GM21528 (cell line): ENCODE data around the gene DDOST.

Experiments
- ATAC-seq: cut with Tn5 transposase; IDR thresholded peaks from one replicate; pipeline ENCODE4 v1.9.1; 2021; ENCODE audit warnings: mild to moderate bottlenecking, moderate library complexity; ENCODE audit not compliant: unreplicated experiment, low FRiP score

DDOST gene

DNA sequence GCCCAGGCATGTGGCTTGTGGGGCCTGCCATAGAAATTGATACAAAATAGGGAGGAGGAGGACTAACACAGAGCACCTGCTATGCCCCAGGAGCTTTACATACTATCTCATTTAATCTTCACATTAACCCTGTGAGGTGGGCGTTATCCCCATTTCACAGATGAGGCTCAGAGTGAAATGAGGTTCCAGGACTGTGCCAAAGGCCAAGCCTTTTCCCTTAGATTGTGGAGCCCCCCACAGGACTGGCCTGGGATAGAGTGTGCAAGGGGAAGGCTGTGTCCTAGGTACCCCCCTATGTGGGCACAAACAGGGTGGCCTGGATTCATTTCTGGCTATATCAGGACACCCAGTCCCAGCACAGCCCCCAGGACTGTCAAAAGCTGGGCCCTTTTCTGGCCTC lies 2.2 kb upstream of the DDOST start:
- ATAC-seq, result no peak

DNA sequence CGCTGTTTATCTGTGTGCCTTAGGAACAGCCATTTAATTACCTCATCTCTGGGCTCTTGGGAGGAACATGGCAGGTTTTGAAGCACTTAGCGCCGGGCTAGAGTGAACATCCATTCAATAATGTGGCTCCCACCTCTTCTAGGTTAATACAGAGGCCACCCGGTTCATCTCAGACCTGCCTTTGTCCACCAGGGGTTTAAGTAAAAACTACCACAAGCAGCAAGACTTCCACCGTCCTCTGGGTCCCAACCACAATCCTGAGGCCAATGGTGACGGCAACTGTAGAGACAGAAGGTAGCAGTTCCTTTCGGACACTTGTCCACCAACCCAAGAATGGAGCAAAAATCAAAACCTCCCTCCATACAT lies 924 bp upstream of the DDOST start:
- ATAC-seq, result no peak

DNA sequence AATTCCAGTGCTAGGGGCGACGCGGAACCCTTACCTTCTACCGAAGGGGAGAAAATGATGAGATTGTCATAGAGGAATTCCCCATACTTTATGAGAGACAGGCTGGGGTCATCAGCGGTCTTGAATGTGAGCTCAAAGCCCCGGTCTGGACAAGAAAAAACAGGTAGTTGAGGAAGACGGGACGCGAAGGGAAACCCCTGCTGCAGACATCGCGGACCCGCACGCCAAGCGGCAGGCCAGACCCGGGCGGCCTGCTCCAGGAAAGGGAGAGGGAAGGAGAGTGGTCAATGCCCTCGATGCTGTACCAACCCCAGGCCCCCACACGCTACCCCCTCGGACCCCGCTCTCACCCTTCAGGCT lies 342 bp downstream of the DDOST start:
- ATAC-seq, result peak; percentile 3

DNA sequence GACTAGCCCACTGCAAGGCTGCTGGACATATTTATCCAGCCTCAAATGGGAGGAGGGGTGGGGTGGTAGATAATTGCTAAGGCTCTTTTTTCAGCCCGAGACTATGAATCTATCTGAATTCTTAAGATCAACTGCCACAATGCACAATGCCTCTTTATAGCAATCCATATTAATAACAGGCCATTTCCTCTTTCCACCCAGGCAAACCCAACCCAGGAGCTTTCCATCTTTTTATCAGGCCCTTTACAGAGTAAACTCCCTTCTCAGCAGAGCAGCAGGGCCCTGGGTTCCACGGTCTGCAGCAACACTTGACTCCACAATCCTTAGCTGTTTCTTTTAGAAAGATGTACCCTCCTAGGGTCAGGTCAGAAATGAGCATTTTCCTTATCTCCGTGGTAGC lies 806 bp downstream of the DDOST start:
- no peak for ATAC-seq

DNA sequence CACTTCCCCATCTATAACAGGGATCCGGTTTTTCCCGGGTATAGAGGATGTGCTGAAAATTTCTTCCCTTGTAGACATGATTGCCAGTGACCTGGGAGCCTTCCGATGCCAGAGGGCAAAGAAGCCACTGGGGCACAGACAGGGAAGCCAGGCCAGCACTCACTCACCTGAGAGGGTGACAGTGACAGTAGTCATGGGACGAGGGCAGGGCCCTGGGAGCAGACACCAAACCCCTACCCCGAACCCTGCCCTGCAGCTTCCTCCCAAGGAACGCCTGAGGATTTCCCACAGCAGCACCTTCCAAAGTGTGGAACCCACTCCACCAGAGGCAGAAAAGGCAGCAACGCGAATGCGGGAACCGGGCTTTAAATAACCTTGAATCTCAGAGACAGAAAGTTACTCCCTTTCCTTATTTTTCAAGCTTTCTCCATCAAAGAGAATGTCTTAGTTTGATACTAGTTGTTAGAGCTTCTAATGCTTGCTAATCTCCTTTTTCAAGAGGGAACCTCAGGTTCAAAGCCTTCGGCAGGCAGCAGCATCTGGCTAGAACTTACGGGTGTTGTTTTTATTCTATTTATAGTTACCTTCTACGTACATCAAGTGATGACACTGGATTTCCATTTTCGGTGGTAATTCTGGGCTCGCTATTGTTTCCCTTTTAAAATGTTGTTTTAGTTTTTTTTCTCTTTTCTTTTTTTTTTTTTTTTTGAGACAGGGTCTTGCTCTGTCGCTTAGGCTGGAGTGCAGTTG lies 2.8 kb downstream of the DDOST start:
- no peak for ATAC-seq

DNA sequence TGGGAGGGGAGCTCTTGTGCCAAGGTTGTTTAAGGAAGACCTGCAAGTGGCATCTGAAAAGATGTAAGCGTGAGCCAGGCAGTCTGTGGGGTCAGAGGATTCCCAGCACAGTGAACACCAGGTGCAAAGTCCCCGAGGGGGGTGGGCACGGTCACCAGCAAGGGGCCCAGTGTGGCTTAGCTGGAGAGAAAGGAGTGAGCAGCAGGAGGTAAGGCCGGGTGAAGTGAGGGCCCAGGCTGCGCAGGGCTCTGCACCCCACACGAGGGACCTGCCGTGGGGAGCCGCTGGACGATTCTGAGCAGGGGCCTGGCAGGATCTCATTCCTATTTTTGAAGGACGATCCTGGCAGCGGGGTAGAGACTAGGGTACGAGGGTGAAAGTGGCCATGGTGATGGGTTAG lies 4.1 kb downstream of the DDOST start:
- ATAC-seq, result no peak

DNA sequence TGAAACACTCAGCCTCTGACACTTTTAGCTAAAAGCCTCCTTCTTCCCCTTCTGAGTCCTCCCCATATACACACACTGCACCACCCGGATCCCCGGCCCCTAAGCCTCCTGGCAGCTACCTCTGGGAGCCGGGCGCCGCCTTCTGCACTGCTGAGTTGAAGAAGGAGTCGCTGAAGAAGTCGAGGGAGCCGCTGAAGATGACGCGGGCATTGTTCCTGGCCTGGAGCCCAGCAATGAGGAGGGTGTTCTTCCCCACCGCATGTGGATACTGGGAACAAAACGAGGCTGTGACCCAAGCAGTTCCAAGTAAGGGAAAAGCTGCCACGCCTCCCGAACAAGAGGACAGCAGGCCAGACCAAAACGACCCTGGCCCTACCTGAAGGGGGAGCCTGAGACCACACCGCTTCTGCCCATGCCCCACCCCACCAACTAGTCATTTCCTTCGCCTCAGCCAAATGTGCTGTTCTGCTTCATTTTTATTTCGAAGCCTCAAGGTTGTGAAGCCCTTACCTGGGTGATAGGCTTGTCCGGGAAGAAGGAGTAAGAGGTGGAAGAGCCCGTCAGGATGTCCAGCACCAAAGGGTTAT lies 7.0 kb downstream of the DDOST start:
- no peak for ATAC-seq

DNA sequence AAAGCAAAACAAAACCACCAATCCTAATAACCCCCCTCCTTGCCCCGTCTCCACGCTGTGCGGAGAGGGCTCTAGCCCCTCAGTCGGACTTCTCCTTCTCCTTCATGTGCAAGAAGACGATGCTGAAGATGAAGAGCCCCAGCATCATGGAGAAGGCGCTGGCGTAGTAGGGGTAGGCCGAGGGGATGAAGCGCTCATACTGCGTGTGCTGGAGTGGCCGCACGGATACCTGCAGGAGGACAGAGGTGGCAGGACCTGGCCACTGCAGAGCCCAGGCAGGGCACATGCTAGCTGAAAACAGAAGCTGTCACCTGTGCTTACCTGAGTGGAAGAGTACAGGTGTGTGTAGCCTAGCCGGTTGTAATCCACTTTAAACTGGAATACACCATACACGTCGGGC lies 8.9 kb downstream of the DDOST start:
- no peak for ATAC-seq

DNA sequence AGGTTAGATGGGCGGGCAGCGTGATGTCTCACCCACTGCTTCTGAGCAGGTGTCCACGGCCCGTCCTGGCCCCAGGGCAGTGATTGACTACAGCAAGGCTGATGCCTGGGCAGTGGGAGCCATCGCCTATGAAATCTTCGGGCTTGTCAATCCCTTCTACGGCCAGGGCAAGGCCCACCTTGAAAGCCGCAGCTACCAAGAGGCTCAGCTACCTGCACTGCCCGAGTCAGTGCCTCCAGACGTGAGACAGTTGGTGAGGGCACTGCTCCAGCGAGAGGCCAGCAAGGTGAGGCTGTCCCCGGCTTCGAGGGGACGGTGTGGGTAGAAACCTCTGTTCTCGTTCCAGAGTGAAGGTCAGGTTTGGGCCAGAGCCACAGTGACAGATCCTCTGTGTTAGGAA lies 12.2 kb downstream of the DDOST start:
- no peak for ATAC-seq

DNA sequence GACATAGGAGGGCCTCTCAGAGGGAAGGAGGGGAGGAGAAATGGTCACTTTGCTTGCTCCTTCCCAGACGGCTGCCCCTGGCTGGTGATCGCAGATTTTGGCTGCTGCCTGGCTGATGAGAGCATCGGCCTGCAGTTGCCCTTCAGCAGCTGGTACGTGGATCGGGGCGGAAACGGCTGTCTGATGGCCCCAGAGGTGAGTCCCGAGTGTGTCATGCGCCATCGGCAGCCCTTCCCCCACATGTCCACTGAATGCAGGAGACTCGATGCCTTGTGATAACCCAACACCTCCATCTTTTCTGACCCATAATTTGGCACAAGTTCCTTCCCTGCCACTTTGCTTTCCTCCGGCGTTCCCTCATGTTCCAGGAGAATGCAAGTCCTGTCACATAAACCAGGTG lies 12.7 kb downstream of the DDOST start:
- ATAC-seq, result no peak

DNA sequence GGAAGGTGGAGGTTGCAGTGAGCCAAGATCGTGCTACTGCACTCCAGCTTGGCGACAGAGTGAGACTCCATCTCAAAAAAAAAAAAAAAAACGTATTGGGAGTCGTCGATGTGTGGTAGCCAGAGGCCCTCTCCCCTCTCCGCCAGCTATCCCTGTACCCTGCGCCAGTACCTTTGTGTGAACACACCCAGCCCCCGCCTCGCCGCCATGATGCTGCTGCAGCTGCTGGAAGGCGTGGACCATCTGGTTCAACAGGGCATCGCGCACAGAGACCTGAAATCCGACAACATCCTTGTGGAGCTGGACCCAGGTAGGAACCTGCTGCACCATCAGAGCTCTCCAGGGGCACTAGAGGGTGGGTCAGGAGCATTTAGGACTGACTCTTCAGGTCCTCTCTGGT lies 15.8 kb downstream of the DDOST start:
- no peak for ATAC-seq

DNA sequence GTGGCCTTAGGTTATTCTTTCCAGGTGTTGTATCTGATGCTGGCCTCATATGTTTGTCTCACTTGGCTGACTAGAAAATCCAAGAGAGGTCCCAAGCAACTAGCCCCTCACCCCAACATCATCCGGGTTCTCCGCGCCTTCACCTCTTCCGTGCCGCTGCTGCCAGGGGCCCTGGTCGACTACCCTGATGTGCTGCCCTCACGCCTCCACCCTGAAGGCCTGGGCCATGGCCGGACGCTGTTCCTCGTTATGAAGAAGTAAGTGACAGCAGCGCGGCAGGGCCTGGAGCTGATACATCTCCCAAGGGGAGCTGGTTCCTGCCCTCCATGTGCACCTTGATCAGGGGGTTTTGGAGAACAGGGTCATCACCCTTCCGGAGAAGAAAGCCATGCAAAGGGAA lies 16.8 kb downstream of the DDOST start:
- no peak for ATAC-seq

DNA sequence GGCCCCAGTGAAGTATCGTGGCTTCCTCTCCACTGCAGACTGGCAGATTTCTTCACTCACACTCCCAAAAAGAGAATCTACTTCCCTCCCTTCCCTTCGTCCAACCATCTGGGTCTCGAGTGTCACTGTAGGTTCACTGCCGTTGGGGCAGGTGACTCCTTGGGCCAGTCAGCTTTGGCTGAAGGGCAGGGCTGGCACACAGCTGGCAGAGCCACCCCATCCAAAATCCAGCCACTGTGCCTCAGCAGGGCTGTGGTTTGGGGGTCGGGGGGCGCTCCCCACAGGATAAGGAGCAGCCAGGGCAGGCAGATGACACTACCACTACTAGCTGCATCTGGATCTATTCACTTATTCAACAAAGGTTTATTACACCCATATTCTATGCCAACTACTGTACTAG lies 18.1 kb downstream of the DDOST start:
- ATAC-seq, result no peak

DNA sequence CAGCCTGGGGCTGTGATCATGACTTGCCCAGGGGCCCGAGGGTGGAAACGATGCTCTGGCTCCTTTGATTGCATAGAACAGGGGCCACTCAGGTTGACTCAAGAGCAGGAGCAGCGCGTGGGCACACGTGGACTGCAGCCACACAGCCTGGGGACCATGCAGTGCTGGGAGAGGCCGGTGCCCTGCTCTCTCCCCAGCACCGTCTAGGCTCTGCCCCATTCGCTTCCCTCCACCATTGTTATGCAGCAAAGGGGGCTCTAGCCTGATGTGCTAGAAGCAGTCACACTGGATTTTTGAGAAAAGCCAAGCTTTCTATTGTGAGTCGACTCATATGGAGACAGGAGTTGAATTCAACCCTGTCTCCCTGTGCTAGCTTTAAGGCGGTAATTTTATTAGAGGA lies 19.2 kb downstream of the DDOST start:
- no peak for ATAC-seq

DNA sequence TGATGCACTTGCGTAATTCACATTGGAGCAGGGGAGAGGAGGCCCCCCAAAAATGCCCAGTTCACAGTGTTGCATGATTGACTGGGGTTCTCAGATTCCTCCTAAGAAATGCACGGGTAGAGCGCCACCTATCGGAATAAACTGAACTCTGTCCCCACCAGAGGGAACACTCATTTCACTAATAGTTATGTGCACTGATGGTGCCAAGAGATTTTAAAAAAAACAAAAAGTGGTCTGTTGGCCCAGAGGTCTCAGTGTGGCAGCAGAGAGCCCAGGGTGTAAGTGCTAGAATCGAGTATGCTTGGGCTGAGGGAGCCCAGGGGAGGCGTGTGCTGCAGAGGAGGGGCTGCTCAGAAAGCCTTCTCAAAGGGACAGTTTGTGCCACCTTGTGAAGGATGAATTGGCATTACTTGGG lies 21.0 kb downstream of the DDOST start:
- ATAC-seq, result no peak

DNA sequence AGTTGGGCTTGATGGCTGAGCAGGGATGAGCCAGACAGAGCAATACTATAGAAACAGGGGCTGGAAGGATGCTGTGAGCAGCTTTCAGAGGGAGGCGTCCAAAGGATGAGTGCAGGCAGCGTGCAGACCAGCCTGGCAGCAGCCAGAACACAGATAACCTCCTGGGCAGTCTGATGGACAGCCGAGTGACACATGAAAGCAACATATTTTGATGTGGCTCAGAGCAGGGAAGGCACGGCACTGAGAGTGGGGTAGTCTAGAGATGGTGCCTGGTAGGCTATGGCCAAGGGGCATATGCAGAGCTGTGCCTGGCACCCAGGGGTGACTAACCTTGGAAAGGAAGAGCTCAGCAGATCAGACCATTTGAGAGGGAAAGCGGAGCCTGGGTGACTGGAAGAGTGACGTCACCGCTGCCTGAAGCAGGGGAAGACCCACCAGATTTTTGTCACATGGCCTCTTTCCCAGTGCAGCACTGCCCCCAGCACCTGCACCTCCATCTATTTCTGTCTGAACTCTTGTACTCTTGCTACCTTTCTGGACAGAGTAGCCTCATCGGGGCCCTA lies 24.3 kb downstream of the DDOST start:
- ATAC-seq, result no peak

DNA sequence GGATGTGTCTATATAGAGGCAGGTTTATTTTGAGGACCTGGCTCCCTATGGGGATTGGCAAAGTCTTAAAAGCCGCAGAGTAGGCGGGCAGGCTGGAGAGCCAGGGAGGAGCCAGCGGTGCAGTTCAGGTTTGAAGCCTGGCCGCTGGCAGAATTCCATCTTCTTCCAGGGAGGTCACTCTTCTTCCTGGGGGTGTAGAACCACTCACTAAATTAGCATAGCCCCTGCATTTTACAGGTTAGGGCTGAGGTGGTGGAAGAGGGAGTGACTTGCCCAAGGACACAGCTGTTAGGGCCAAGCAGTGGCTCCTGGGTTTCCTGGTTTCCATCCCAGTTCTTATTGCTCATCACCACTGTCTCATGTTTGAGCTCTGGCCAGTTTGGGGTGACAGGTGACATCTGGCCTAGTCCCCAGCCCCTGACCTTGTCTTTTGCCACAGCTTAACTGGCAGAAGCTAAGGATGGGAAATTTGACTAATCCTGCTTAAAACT lies 26.5 kb downstream of the DDOST start:
- no peak for ATAC-seq

DNA sequence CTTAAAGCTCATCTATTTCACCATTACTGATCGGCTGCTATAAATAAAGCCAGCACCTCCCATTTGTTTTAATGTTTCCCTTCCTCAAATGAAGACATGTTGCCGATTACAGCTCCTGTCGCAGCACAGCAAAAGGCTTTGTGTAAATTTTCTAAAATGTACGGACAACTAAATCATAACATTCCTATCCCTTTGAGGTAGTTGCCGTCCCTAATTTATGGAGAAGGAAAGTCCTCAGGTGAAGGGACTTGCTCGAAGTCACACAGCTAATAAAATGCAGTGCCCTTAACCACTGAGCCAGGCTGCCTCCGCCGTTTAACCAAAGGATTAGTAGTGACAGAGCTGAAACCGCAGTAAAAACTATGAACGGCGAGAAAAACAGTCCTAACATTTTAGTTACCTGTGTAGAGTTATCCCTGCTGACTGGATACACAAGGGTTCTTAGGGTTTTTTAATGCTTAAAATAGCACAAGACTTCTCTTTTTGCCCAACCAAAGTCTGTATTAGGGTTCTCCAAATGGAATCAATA lies 27.0 kb downstream of the DDOST start:
- no peak for ATAC-seq

DNA sequence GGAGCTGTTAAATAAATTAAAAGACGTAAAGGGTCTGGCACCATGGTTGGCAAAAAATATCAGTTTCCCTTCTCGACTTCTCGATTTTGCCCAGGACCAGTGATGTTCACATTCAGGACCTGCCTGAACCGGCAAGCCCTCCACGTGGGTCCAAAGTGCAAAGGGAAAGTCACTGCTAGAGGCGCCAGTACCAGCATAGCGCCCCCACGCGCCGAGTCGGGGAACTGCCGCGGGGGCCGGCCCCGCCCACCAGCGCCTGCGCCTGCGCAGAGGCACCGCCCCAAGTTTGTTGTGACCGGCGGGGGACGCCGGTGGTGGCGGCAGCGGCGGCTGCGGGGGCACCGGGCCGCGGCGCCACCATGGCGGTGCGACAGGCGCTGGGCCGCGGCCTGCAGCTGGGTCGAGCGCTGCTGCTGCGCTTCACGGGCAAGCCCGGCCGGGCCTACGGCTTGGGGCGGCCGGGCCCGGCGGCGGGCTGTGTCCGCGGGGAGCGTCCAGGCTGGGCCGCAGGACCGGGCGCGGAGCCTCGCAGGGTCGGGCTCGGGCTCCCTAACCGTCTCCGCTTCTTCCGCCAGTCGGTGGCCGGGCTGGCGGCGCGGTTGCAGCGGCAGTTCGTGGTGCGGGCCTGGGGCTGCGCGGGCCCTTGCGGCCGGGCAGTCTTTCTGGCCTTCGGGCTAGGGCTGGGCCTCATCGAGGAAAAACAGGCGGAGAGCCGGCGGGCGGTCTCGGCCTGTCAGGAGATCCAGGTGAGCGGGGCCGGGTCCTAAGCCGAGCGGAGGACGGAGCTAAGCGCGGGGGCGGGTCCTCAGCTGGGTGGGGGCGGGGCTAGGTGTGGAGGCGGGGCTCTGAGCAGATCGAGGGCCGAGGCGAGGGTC lies 27.7 kb downstream of the DDOST start, which contains the start of gene PINK1:
TSS of gene PINK1 (plus strand) at position 269 of the 875 bp plus-strand sequence. CDS start at position 360, 91 bp downstream.
- ATAC-seq, result peak; percentile 48

DNA sequence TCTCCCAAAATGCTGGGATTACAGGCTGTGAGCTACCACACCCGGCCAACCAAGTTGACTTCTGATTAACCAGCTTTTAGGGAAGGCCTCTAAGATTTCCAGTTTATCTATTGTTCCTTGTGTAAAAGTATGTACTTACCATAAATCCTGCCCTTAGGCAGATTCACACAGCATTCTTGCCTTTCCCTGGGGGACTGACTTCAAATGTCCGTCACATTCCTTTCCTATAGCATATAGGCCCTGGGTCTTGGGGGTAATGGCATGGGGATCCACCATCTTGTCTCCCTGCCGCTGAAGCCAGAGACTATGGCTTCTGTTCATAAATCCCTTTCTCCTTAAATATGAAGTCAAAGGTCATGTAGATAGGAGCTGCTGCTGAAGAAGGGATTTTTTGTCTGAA lies 28.8 kb downstream of the DDOST start:
- no peak for ATAC-seq

DNA sequence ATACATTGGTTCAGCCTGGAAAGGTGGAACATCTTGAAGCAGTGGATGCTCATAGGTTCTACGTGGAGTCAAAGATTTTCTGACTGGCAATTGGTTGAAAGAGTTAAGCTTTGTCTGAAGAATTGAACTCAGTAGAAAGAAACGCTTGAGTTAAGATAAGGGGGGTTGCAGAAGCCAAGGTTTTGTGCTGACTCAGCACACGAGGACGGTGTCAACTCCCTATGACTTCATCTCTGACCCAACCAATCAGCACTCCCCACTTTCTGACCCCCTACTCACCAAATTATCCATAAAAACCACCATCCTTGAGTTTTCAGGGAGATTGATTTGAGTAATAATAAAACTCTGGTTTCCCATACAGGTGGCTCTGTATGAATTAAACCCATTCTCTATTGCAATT lies 30.4 kb downstream of the DDOST start:
- no peak for ATAC-seq
